WTC11 (cell line): ENCODE data around the gene STXBP6. TPM values are rescaled to one million over a fixed set of nuclear protein-coding genes. Genes with fewer than 3 reads are reported as not detected.

Source experiments
- ATAC-seq: fragments of 200-7000 bp; cut with Tn5 transposase; 2 replicates; pipeline ENCODE4 v1.10.0; 2021; ENCODE audit warnings: mild to moderate bottlenecking, moderate library complexity
- CTCF ChIA-PET: fragments of 300-600 bp; sonication (Branson Sonifier 250); formaldehyde crosslinking; loops from one replicate; lab custom pipeline; 2021; ENCODE audit warnings: antibody characterized with exemption; lab: Charles Lee
- POLR2A ChIA-PET: fragments of 350-600 bp; sonication (Branson Sonifier 250); formaldehyde crosslinking; loops from one replicate; lab custom pipeline; 2021; ENCODE audit warnings: antibody characterized with exemption; lab: Charles Lee
- DNase-seq: peaks from one replicate; pipeline ENCODE4 v3.0.0; 2021; ENCODE audit warnings: low spot score
- H3K27ac Mint-ChIP-seq: 2 replicates; pipeline ENCODE4 v1.8.0; 2021; ENCODE audit warnings: mixed read lengths
- H3K27me3 Mint-ChIP-seq: 2 replicates; pipeline ENCODE4 v1.8.0; 2021; ENCODE audit warnings: low read depth, mild to moderate bottlenecking, moderate library complexity, mixed read lengths
- H3K36me3 Mint-ChIP-seq: 2 replicates; pipeline ENCODE4 v1.8.0; 2021; ENCODE audit warnings: mixed read lengths
- H3K4me1 Mint-ChIP-seq: 2 replicates; pipeline ENCODE4 v1.8.0; 2022; ENCODE audit warnings: mixed read lengths
- H3K4me3 Mint-ChIP-seq: 2 replicates; pipeline ENCODE4 v1.8.0; 2021; ENCODE audit warnings: mild to moderate bottlenecking, moderate library complexity, mixed read lengths
- H3K9me3 Mint-ChIP-seq: 2 replicates; pipeline ENCODE4 v1.8.0; 2021; ENCODE audit warnings: mixed read lengths
- FOXJ3 ChIP-seq: sonication (generic); formaldehyde crosslinking; IDR thresholded peaks from 2 replicates; pipeline ENCODE4 v1.9.0; 2021; ENCODE audit warnings: missing genetic modification reagents, mild to moderate bottlenecking, borderline replicate concordance
- GABPB1 ChIP-seq: sonication (generic); formaldehyde crosslinking; IDR thresholded peaks from 2 replicates; pipeline ENCODE4 v1.8.1; 2023; ENCODE audit warnings: mild to moderate bottlenecking, missing genetic modification reagents
- MXD4 ChIP-seq: fragments of 250-450 bp; sonication (Bioruptor Pico); IDR thresholded peaks from 2 replicates; pipeline ENCODE4 v1.8.0; 2021; ENCODE audit warnings: mild to moderate bottlenecking, moderate library complexity, borderline replicate concordance
- NFE2L1 ChIP-seq: sonication (generic); formaldehyde crosslinking; IDR thresholded peaks from 2 replicates; pipeline ENCODE4 v1.8.1; 2023; ENCODE audit warnings: missing genetic modification reagents
- PRDM15 ChIP-seq: sonication (generic); formaldehyde crosslinking; IDR thresholded peaks from 2 replicates; pipeline ENCODE4 v1.8.0; 2022; ENCODE audit warnings: missing genetic modification reagents
- SOX15 ChIP-seq: fragments of 250-450 bp; sonication (Bioruptor Pico); IDR thresholded peaks from 2 replicates; pipeline ENCODE4 v1.9.0; 2021; ENCODE audit warnings: mild to moderate bottlenecking
- ZBTB43 ChIP-seq: sonication (generic); formaldehyde crosslinking; IDR thresholded peaks from 2 replicates; pipeline ENCODE4 v1.8.1; 2023; ENCODE audit warnings: mild to moderate bottlenecking, missing genetic modification reagents
- ZMAT4 ChIP-seq: fragments of 250-450 bp; sonication (Bioruptor Pico); IDR thresholded peaks from 2 replicates; pipeline ENCODE4 v1.9.0; 2021; ENCODE audit warnings: mild to moderate bottlenecking
- ZNF219 ChIP-seq: sonication (generic); formaldehyde crosslinking; IDR thresholded peaks from 2 replicates; pipeline ENCODE4 v1.8.0; 2023; ENCODE audit warnings: missing genetic modification reagents, mild to moderate bottlenecking, borderline replicate concordance
- ZNF263 ChIP-seq: sonication (generic); formaldehyde crosslinking; IDR thresholded peaks from 2 replicates; pipeline ENCODE4 v1.8.1; 2022; ENCODE audit warnings: low read depth, mild to moderate bottlenecking, moderate library complexity, missing genetic modification reagents
- total RNA-seq: library from RNA; stranded (reverse); gene quantifications from 3 replicates; pipeline ENCODE4 v1.2.3, GENCODE V29; 2021
- TF ChIP-seq, protein P1 (sequence below): sonication (generic); formaldehyde crosslinking; IDR thresholded peaks from 2 replicates; pipeline ENCODE4 v1.8.1; 2023; ENCODE audit warnings: mild to moderate bottlenecking, missing genetic modification reagents, borderline replicate concordance
- TF ChIP-seq, protein P2 (sequence below): sonication (generic); formaldehyde crosslinking; IDR thresholded peaks from 2 replicates; pipeline ENCODE4 v1.8.1; 2023; ENCODE audit warnings: mild to moderate bottlenecking, moderate library complexity, missing genetic modification reagents

The STXBP6 gene
- total RNA-seq, 1 experiment from 2014 or later = 4.2 TPM

- TF ChIP-seq, protein P1, sequence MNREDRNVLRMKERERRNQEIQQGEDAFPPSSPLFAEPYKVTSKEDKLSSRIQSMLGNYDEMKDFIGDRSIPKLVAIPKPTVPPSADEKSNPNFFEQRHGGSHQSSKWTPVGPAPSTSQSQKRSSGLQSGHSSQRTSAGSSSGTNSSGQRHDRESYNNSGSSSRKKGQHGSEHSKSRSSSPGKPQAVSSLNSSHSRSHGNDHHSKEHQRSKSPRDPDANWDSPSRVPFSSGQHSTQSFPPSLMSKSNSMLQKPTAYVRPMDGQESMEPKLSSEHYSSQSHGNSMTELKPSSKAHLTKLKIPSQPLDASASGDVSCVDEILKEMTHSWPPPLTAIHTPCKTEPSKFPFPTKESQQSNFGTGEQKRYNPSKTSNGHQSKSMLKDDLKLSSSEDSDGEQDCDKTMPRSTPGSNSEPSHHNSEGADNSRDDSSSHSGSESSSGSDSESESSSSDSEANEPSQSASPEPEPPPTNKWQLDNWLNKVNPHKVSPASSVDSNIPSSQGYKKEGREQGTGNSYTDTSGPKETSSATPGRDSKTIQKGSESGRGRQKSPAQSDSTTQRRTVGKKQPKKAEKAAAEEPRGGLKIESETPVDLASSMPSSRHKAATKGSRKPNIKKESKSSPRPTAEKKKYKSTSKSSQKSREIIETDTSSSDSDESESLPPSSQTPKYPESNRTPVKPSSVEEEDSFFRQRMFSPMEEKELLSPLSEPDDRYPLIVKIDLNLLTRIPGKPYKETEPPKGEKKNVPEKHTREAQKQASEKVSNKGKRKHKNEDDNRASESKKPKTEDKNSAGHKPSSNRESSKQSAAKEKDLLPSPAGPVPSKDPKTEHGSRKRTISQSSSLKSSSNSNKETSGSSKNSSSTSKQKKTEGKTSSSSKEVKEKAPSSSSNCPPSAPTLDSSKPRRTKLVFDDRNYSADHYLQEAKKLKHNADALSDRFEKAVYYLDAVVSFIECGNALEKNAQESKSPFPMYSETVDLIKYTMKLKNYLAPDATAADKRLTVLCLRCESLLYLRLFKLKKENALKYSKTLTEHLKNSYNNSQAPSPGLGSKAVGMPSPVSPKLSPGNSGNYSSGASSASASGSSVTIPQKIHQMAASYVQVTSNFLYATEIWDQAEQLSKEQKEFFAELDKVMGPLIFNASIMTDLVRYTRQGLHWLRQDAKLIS (CRISPR knock-in tag) = no peak
- TF ChIP-seq, protein P2, sequence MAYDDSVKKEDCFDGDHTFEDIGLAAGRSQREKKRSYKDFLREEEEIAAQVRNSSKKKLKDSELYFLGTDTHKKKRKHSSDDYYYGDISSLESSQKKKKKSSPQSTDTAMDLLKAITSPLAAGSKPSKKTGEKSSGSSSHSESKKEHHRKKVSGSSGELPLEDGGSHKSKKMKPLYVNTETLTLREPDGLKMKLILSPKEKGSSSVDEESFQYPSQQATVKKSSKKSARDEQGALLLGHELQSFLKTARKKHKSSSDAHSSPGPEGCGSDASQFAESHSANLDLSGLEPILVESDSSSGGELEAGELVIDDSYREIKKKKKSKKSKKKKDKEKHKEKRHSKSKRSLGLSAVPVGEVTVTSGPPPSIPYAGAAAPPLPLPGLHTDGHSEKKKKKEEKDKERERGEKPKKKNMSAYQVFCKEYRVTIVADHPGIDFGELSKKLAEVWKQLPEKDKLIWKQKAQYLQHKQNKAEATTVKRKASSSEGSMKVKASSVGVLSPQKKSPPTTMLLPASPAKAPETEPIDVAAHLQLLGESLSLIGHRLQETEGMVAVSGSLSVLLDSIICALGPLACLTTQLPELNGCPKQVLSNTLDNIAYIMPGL (CRISPR knock-in tag) = no peak
- no peak for TF ChIP-seq ZNF263 (CRISPR knock-in tag)
- TF ChIP-seq, all 79 proteins: peak for 0
Observed at GRCh38 chr14:24873551-24873950, 176.4 kb downstream of the STXBP6 start (continued).

- Mint-ChIP-seq H3K9me3 (no peaks in the 10 kb centered on the region), H3K27ac (no peak overlapping the region), H3K4me1 (peaks cover 8% of the 10 kb centered on the region), H3K36me3 (no peaks in the 10 kb centered on the region), H3K27me3 (no peaks in the 10 kb centered on the region), H3K4me3 (no peak overlapping the region)
- ATAC-seq = no peak
- DNase-seq = no peak
- ChIA-PET POLR2A (no interaction called here), CTCF (no interaction called here)
- TF ChIP-seq NFE2L1 (CRISPR knock-in tag) = no peak
- TF ChIP-seq GABPB1 (CRISPR knock-in tag) = peak; percentile 64
- no peak for TF ChIP-seq MXD4 (CRISPR knock-in tag)
Observed at GRCh38 chr14:24870949-24871701, 178.8 kb downstream of the STXBP6 start.

DNA sequence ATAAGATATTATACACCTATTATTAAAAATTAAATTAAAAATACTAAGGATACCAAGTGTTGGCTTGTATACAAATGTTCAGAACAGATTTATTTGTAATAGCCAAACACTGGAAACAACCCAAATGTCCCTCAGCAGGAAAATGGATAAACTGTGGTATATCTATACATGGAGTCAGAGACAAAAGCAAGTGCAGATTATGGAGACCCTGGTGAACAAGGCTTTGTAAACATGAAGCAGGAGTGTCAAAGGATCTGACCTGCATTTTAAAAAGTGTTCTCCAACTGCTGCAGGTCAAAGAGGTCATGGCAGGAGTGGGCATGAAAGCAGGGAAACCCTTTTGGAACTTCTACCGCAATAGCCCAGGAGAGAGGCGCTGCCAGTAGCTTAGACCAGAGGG is 181.6 kb downstream of the STXBP6 start:
- Mint-ChIP-seq H3K9me3 (no peaks in the 10 kb centered on the region), H3K27me3 (no peaks in the 10 kb centered on the region), H3K4me1 (peaks cover 12% of the 10 kb centered on the region), H3K27ac (no peak overlapping the region), H3K36me3 (no peaks in the 10 kb centered on the region), H3K4me3 (no peak overlapping the region)
- TF ChIP-seq PRDM15 (no peak), ZBTB43 (CRISPR knock-in tag) (no peak), ZNF219 (CRISPR knock-in tag) (no peak), SOX15 (CRISPR knock-in tag) (no peak), FOXJ3 (CRISPR knock-in tag) (no peak), ZMAT4 (CRISPR knock-in tag) (no peak)
- DNase-seq = no peak
- ChIA-PET POLR2A (no interaction called here), CTCF (interaction anchor here (0.6 kb wide), 1 partner anchor 62 kb away, joined by 3 read pairs; no protein-coding TSS in a partner anchor)
- no peak for ATAC-seq
